RPMI8226 (cell line): Measurements from ENCODE around the gene PRKAA2.

Experiments
- DNase-seq: peaks from one replicate; pipeline ENCODE4 v3.0.0-alpha.2; 2015

The PRKAA2 gene

GRCh38 chr1:56726706-56727105 is 81.6 kb downstream of the PRKAA2 start:
- no peak for DNase-seq

- no peak for DNase-seq
Measured at GRCh38 chr1:56728964-56729363, 83.8 kb downstream of the PRKAA2 start.

- DNase-seq, result no peak
Measured at GRCh38 chr1:56745231-56745630, 100.1 kb downstream of the PRKAA2 start.

GRCh38 chr1:56754708-56755479 is 109.8 kb downstream of the PRKAA2 start:
- DNase-seq, result no peak

- DNase-seq, result no peak
Measured at GRCh38 chr1:56755911-56756310, 110.8 kb downstream of the PRKAA2 start.

- DNase-seq, result no peak
Measured at GRCh38 chr1:56758135-56758534, 113.0 kb downstream of the PRKAA2 start.

- no peak for DNase-seq
Measured at GRCh38 chr1:56758794-56759193, 113.7 kb downstream of the PRKAA2 start.
